AG04449 (cell line): ENCODE measurements around the gene TMEM181.

Experiments used
- CTCF ChIA-PET: fragments of 350-600 bp; formaldehyde crosslinking; extraction: SDS; loops from one replicate; lab custom pipeline; 2021; ENCODE audit warnings: antibody characterized with exemption; lab: Yijun Ruan, JAX
- POLR2A ChIA-PET: fragments of 400-600, 350-600 bp; formaldehyde crosslinking; extraction: SDS; loops from one replicate; lab custom pipeline; 2020; ENCODE audit warnings: antibody characterized with exemption, inconsistent platforms; lab: Yijun Ruan, JAX
- DNase-seq: peaks from one replicate; pipeline ENCODE4 v3.0.0-alpha.2; 2010; ENCODE audit warnings: low read depth, low spot score
- H3K4me3 ChIP-seq: 2 replicates; pipeline ENCODE4 v1.5.1; 2011; ENCODE audit warnings: low read depth, mild to moderate bottlenecking, control low read depth, low read length
- TF ChIP-seq, protein P1 (sequence below): IDR thresholded peaks from one replicate; pipeline ENCODE4 v1.5.1; 2011; ENCODE audit warnings: mild to moderate bottlenecking, moderate library complexity, low read length, control low read depth, inconsistent platforms; ENCODE audit not compliant: insufficient read depth; ENCODE audit errors: missing control alignments

Gene TMEM181

DNA sequence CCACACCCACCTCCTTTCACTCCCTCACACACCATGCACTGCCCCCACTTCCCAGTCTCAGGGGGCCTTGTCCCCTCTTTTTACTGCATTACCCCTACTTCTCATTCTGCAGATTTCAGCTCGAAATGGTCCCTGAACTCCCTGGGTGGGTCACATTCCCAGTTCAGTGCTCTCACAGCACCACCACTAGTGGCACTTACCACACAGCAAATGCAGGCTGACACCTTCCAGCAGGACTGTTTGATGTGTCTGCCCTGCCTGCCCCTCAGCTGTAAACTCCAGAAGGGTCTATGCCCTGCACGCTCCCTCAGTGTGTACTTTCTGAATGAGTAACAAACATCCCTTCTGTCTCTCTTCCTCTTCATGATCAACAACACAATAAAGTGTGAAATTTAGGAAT lies 80.6 kb downstream of the TMEM181 start:
- DNase-seq = no peak
- ChIA-PET CTCF (interaction anchor here (2.8 to 3.4 kb wide), 2 partner anchors 50 to 419 kb away, joined by 9 to 16 read pairs; no protein-coding TSS in a partner anchor), POLR2A (no interaction called here)
- H3K4me3 ChIP-seq = no peak overlapping the region
- TF ChIP-seq, protein P1, sequence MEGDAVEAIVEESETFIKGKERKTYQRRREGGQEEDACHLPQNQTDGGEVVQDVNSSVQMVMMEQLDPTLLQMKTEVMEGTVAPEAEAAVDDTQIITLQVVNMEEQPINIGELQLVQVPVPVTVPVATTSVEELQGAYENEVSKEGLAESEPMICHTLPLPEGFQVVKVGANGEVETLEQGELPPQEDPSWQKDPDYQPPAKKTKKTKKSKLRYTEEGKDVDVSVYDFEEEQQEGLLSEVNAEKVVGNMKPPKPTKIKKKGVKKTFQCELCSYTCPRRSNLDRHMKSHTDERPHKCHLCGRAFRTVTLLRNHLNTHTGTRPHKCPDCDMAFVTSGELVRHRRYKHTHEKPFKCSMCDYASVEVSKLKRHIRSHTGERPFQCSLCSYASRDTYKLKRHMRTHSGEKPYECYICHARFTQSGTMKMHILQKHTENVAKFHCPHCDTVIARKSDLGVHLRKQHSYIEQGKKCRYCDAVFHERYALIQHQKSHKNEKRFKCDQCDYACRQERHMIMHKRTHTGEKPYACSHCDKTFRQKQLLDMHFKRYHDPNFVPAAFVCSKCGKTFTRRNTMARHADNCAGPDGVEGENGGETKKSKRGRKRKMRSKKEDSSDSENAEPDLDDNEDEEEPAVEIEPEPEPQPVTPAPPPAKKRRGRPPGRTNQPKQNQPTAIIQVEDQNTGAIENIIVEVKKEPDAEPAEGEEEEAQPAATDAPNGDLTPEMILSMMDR = no peak

DNA sequence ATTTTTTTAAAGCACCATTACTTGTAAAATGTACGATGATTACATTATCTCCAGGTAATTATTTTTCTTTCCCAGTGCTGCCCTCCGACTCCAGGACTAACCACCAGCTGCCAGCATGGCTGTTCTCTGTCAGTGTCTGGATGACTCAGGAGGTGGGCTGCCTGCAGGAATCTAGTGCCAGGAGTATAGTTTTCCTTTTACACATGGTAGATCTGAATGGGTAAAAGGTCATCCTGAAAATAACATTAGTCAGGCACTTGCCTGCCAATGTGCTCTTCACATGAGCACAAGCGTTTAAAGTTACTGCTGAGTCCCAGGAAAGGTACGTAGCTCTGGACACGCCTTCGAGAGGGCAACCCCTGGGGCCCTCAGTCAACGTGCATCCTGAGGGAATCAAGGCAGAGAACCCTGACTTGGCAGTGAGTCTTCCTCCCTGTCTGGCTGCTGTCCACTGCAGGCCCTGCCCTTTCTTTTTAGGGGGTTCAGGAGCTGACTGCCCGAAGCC lies 82.3 kb downstream of the TMEM181 start:
- POLR2A ChIA-PET = interaction anchor here (0.6 kb wide), 1 partner anchor 49 kb away, joined by 6 read pairs; no protein-coding TSS in a partner anchor
- TF ChIP-seq, protein P1 = no peak
- DNase-seq = no peak
- H3K4me3 ChIP-seq = peak overlapping the region; percentile 13; the same call in 1 of the 2 replicates
- CTCF ChIA-PET = interaction anchor here (1.0 to 4.8 kb wide), 4 partner anchors 17 to 428 kb away, joined by 3 to 29 read pairs (median 6); no protein-coding TSS in a partner anchor

DNA sequence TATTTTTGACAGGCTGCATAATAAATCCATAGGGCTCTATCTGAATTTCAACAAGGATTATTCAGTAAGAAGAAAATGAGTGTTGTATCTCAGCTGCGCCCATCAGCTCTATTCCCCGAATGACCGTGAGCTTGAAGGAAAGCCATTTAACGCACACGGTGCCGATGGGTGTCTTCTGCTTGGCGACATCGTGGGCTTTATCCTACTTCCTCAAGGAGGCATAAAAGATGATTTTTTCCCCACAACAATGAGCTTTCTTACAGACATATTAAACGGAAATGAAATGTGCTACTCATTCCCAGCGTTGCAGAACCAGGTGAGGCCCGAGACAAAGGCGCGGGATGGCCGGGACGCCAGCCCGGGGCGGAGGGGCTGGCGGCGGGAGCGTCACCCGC lies 83.9 kb downstream of the TMEM181 start:
- CTCF ChIA-PET = interaction anchor here (1.1 to 4.8 kb wide), 6 partner anchors 16 to 430 kb away, joined by 3 to 29 read pairs (median 4); no protein-coding TSS in a partner anchor
- POLR2A ChIA-PET = interaction anchor here (1.3 kb wide), 1 partner anchor 11 kb away, joined by 6 read pairs; no protein-coding TSS in a partner anchor
- peak overlapping the region; percentile 99 for H3K4me3 ChIP-seq
- no peak for DNase-seq
- TF ChIP-seq, protein P1 = no peak

DNA sequence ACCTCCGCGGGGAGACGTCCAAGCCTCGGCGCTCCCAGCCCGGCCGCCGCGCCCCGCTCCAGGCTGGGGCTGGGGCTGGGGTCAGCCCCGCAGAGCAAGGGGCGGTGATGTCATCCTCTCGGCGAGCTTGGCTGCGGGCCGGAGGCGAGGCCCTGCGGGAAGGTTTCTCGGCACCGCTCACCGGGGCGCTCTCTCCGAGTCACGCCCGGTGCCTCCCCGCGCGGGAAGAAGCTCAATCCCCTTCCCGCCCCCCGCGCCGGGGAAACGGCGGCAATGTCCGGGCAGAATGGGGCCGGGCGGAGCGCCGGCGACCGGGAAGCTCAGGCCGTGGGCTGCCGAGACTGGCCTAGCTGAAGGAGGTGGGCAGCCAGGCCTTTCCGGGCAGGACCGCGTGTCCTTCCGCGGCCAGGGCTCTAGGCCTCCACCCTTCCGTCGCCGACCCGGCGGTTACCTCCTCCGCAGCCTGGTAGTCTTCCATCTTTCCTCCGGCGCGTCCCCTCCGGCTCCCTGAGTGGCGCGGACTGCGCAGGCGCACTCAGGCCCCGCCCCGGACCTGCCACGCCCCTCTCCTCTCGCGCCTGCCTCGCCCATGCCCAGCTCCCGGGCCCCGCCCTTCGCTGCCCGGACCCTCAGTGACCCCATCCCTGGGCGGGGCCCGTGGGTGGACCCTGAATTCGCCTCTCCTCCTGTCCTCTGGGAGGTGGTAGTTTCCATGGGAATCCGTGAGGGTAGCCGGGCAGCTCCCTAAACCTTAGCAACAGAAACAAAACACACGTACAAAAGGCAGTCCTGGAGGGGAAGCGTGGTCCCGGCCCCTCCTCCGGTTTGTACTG lies 84.6 kb downstream of the TMEM181 start, which contains the start of gene DYNLT1:
Gene DYNLT1 (minus strand): TSS at position 513 of the 833 bp plus-strand sequence. CDS start 35 bp downstream, at position 478.
- H3K4me3 ChIP-seq = peak within 1 kb of the TSS; percentile 99
- POLR2A ChIA-PET = interaction anchor here (0.6 to 1.3 kb wide), 3 partner anchors 10 to 290 kb away, joined by 3 to 6 read pairs (median 6); no protein-coding TSS in a partner anchor
- DNase-seq = no peak
- CTCF ChIA-PET = interaction anchor here (1.0 to 4.8 kb wide), 9 partner anchors 15 to 430 kb away, joined by 3 to 29 read pairs (median 3); no protein-coding TSS in a partner anchor
- TF ChIP-seq, protein P1 = no peak

DNA sequence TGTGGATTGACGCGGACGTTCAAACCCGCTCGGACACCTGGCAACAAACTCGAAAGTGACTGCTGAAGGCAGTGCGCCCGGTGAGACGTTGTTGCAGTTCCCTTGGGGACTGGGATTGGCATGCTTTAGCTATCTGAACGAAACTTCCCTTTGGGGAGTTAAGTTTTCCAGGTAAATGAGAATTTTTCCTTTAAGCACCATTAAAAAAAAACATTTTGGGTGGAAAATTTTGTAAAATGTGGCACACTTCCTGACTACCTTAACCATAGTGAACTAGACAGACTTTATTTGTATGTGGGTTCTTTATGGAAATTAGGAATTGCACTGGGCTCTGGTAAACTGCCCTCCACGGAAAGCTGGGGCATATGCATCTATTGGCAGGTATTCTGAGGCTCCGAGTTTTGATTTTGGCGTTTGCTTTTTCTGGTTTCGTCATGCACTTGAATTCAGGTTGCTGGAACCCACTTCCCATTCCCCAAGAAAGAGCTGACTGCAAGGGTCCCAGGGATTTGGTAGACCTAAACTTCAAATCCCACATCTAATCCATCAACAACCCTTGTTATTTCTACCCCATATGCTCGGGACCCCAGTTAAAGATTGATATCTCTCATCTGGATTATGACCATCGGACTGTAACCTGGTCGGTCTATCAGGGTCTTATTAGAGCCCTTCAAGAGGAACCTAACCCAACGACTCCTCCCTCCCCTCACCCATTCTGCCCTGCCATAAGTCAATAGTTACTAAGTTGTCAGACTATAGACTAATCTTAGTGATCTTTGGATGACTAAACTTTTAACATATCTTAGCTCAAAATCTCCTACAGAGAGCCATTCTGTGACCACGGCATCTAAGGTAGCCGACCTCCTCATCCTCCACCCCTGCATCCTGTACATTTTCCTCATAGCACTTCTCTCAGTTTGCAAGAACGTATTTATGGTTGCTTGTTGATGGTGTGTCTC lies 85.5 kb downstream of the TMEM181 start:
- TF ChIP-seq, protein P1 = no peak
- peak overlapping the region; percentile 99 for H3K4me3 ChIP-seq
- POLR2A ChIA-PET = interaction anchor here (0.6 to 1.4 kb wide), 4 partner anchors 10 to 290 kb away, joined by 3 to 6 read pairs (median 4); no protein-coding TSS in a partner anchor
- DNase-seq = no peak
- CTCF ChIA-PET = interaction anchor here (1.0 to 4.8 kb wide), 10 partner anchors 14 to 431 kb away, joined by 3 to 29 read pairs (median 3); no protein-coding TSS in a partner anchor
